ENCODE results near the gene KCNQ2.

KCNQ2 gene

GRCh38 chr20:63400486-63401210 lies 71.8 kb downstream of the KCNQ2 start:
- DNase-seq (ENCODE audit: insufficient read length) = no peak
- TF ChIP-seq TAF1 (IDR thresholded peaks at IDR 0.05; ENCODE audit: borderline replicate concordance, low read depth, low read length) (no peak), POLR2A (IDR thresholded peaks at IDR 0.05; ENCODE audit: low read depth, low read length) (no peak), POLR2AphosphoS5 (IDR thresholded peaks at IDR 0.05; ENCODE audit: low read depth, low read length) (no peak)
- FAIRE-seq = no peak

GRCh38 chr20:63399596-63400375 lies 72.7 kb downstream of the KCNQ2 start:
- no peak for TF ChIP-seq TAF1 (IDR thresholded peaks at IDR 0.05; ENCODE audit: borderline replicate concordance, low read depth, low read length)
- no peak for TF ChIP-seq POLR2AphosphoS5 (IDR thresholded peaks at IDR 0.05; ENCODE audit: low read depth, low read length)
- no peak for TF ChIP-seq POLR2A (IDR thresholded peaks at IDR 0.05; ENCODE audit: low read depth, low read length)
- DNase-seq (ENCODE audit: insufficient read length) = no peak
- FAIRE-seq = no peak

- TF ChIP-seq POLR2A (IDR thresholded peaks at IDR 0.05; ENCODE audit: low read depth, low read length) (no peak), TAF1 (IDR thresholded peaks at IDR 0.05; ENCODE audit: borderline replicate concordance, low read depth, low read length) (no peak), POLR2AphosphoS5 (IDR thresholded peaks at IDR 0.05; ENCODE audit: low read depth, low read length) (no peak)
- DNase-seq (ENCODE audit: insufficient read length) (no peak), FAIRE-seq (no peak)
These were observed 73.5 kb downstream of the KCNQ2 start for GRCh38 chr20:63398744-63399514.

GRCh38 chr20:63397946-63398450 lies 74.5 kb downstream of the KCNQ2 start:
- FAIRE-seq (no peak), DNase-seq (ENCODE audit: insufficient read length) (no peak)
- TF ChIP-seq TAF1 (IDR thresholded peaks at IDR 0.05; ENCODE audit: borderline replicate concordance, low read depth, low read length) (no peak), POLR2A (IDR thresholded peaks at IDR 0.05; ENCODE audit: low read depth, low read length) (no peak), POLR2AphosphoS5 (IDR thresholded peaks at IDR 0.05; ENCODE audit: low read depth, low read length) (no peak)

GRCh38 chr20:63397155-63397843 lies 75.2 kb downstream of the KCNQ2 start:
- no peak for DNase-seq (ENCODE audit: insufficient read length)
- TF ChIP-seq POLR2AphosphoS5 (IDR thresholded peaks at IDR 0.05; ENCODE audit: low read depth, low read length) (no peak), POLR2A (IDR thresholded peaks at IDR 0.05; ENCODE audit: low read depth, low read length) (no peak), TAF1 (IDR thresholded peaks at IDR 0.05; ENCODE audit: borderline replicate concordance, low read depth, low read length) (no peak)
- no peak for FAIRE-seq

DNA sequence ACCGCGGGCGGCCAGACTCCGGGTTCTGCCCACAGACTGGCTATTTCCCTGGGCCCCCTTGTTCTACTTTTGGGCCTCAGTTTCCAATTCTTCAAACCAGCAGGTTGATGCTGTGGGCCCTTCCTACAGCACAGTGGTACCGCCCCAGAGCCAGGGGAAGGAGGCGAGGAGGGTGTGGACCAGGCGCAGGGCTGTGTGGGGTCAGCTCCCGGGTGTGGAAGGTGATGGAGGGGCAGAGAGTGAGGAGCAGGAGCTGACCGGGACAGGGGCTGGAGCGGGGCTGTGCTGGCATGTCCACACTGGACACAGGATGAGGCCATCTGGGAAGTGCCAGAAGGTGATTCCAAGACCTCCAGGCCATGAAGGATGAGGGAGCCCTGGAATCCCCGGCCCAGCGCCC lies 76.2 kb downstream of the KCNQ2 start:
- no peak for TF ChIP-seq POLR2A (IDR thresholded peaks at IDR 0.05; ENCODE audit: low read depth, low read length)
- TF ChIP-seq POLR2AphosphoS5 (IDR thresholded peaks at IDR 0.05; ENCODE audit: low read depth, low read length) = no peak
- no peak for FAIRE-seq
- no peak for DNase-seq (ENCODE audit: insufficient read length)

- no peak for DNase-seq (ENCODE audit: insufficient read length)
- TF ChIP-seq TAF1 (IDR thresholded peaks at IDR 0.05; ENCODE audit: borderline replicate concordance, low read depth, low read length) = no peak
- TF ChIP-seq POLR2AphosphoS5 (IDR thresholded peaks at IDR 0.05; ENCODE audit: low read depth, low read length) = no peak
- TF ChIP-seq POLR2A (IDR thresholded peaks at IDR 0.05; ENCODE audit: low read depth, low read length) = no peak
- no peak for FAIRE-seq
These were observed 76.7 kb downstream of the KCNQ2 start for GRCh38 chr20:63395723-63396122.

DNA sequence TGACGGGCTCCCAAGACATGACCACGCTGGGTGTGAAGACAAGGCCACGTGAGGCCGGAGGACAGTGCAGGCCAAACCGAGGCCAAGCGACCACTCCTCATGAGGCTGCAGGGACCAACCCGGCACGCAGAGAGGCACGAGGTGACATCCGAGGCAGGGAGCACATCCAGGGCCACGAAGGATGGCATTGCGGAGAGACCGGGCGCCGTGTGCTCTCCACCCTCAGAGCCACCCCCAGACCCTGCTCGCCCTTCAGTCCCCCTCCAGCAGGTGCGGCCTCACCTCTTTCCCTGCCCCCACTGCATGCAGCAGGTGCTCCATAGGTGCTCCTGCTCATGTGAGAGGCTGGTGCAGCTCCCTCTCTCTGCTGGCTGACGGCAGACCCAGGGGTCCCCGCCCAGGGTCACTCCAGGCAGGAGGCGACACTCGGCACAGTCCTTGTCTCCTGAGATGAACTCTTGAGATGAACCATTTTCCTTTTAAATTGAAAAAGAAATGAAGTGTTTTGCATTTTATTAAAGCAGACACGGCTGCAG lies 77.5 kb downstream of the KCNQ2 start:
- TF ChIP-seq POLR2A (IDR thresholded peaks at IDR 0.05; ENCODE audit: low read depth, low read length) (no peak), TAF1 (IDR thresholded peaks at IDR 0.05; ENCODE audit: borderline replicate concordance, low read depth, low read length) (no peak), POLR2AphosphoS5 (IDR thresholded peaks at IDR 0.05; ENCODE audit: low read depth, low read length) (no peak)
- no peak for DNase-seq (ENCODE audit: insufficient read length)
- no peak for FAIRE-seq

DNA sequence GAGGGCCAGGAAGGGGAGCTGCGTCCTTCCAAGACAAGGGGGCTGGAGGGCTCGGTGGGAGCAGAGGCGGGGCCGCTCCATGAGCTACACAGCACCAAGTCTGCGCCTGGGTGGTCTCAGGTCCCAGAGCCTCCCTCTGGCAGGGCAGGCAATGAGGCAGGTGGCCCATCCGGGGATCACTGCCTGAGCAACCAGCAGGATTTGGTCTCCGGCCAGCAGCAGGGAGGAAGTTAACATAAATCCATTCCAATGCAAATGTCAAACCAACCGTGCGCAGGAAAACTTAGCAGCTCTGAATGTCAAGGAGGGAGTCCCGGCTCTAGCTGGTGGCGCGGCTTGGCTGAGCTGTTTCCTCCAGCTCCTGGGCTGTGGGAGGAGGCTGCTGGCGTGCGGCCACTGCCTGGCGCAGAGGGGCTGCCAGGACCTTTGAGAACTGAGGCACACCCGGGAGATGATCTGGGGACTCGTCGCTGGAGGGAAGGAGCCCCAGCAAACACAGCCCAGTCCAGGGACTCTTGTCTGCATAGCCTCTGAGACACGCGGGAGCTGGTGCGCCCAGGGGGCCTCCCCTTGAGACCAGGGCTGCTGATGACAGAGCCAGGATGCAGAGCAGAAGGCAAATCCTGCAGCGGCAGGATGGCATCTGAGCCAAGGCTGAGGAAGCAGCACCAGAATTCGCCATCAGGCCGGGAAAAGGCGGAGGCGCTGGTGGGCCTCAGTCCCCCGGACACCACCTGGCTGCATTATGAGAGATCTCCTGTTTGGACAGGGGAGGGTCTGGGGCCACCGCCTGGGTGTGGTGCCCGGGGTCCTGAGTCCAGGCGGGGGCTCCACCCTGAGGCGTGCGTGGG lies 78.2 kb downstream of the KCNQ2 start:
- TF ChIP-seq POLR2A (IDR thresholded peaks at IDR 0.05; ENCODE audit: low read depth, low read length) (no peak), POLR2AphosphoS5 (IDR thresholded peaks at IDR 0.05; ENCODE audit: low read depth, low read length) (no peak), TAF1 (IDR thresholded peaks at IDR 0.05; ENCODE audit: borderline replicate concordance, low read depth, low read length) (no peak)
- DNase-seq (ENCODE audit: insufficient read length) (no peak), FAIRE-seq (no peak)

DNA sequence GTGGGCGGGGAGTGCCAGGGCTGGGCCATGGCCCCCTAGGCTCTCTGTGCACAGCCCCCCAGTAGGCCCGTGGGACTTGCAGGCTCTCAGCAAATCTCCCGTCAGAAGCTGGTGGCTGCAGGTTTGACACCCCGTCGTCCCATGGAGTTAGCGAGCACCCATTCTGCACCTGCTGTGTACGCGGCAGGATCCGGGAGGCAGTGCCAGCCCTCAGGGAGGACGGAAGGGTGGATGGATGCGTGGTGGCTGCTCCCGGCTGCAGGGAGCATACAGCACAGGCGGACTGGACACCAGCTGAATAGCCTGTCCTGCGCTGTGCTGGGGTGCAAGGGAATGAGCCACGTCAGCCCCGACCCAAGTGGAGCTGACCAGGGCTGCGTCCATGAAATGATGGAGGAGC lies 78.9 kb downstream of the KCNQ2 start:
- no peak for FAIRE-seq
- DNase-seq (ENCODE audit: insufficient read length) = no peak
- no peak for TF ChIP-seq POLR2A (IDR thresholded peaks at IDR 0.05; ENCODE audit: low read depth, low read length)
- no peak for TF ChIP-seq TAF1 (IDR thresholded peaks at IDR 0.05; ENCODE audit: borderline replicate concordance, low read depth, low read length)
- no peak for TF ChIP-seq POLR2AphosphoS5 (IDR thresholded peaks at IDR 0.05; ENCODE audit: low read depth, low read length)
